Measurements from ENCODE around the gene TTR. TPM values are rescaled to one million over a fixed set of nuclear protein-coding genes. Genes with fewer than 3 reads are reported as not detected.

Gene TTR
- total and polyA plus RNA-seq, 2 experiments from 2014 or later, result not detected

- TF ChIP-seq JUNB (IDR thresholded peaks at IDR 0.05; ENCODE audit: unreplicated experiment) (no peak), ZNF331 (CRISPR knock-in tag; IDR thresholded peaks at IDR 0.05; ENCODE audit: low read depth) (0 out of 2 replicates have a peak, but pooled peaks have one; percentile 29)
- no peak overlapping the region for H3K27ac Mint-ChIP-seq
- peaks cover 11% of the 10 kb centered on the region; the same call in 1 of the 2 replicates for H3K9me2 ChIP-seq (ENCODE audit: insufficient read depth)
- H3K9me3 Mint-ChIP-seq, result no peaks in the 10 kb centered on the region
- ATAC-seq, result no peak
- H3F3A ChIP-seq (replicated peaks; ENCODE audit: low read depth), result no peaks in the 10 kb centered on the region
- H3K79me2 ChIP-seq (replicated peaks; ENCODE audit: insufficient read depth), result no peaks in the 10 kb centered on the region
- H3K36me3 Mint-ChIP-seq (ENCODE audit: low read depth), result no peaks in the 10 kb centered on the region
- H3K4me3 ChIP-seq, result no peak overlapping the region
- H3K4me3 Mint-ChIP-seq, result no peak overlapping the region
- no peaks in the 10 kb centered on the region for H3K36me3 ChIP-seq (ENCODE audit: insufficient read depth)
- no peaks in the 10 kb centered on the region for H3K27me3 ChIP-seq (ENCODE audit: insufficient read depth)
- H3K27me3 Mint-ChIP-seq (ENCODE audit: insufficient read depth, low read depth, poor library complexity), result peaks cover 1% of the 10 kb centered on the region
- no peaks in the 10 kb centered on the region for H3K4me1 ChIP-seq (ENCODE audit: insufficient read depth)
- H2AFZ ChIP-seq, result peak overlapping the region; percentile 28
- no peak overlapping the region for H3K27ac ChIP-seq (ENCODE audit: low read depth)
- no peak overlapping the region for H3K4me2 ChIP-seq
- H4K20me1 ChIP-seq (replicated peaks; ENCODE audit: insufficient read depth), result no peaks in the 10 kb centered on the region
- DNase-seq (ENCODE audit: low spot score), result no peak
- H3K4me1 Mint-ChIP-seq, result no peaks in the 10 kb centered on the region
Measured at GRCh38 chr18:31598021-31598805, 6.5 kb downstream of the TTR start.

DNA sequence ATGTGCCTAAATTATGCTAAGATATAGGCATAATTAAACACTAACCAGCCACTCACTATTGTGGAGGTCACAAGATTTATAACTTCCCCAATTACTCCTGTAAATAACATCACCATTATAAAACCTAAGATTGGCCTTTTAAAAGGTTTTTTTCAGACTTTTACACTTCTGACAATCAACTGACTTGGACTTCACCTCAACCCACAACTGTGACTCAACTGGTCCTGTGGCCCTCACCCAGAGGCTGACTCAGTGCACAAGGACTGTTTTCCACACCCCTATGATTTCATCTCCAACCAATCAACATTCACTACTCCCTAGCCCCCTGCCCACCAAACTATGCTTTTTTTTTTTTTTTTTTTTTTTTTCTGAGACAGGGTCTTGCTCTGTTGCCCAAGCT, 11.6 kb downstream of the TTR start:
- H4K20me1 ChIP-seq (replicated peaks; ENCODE audit: insufficient read depth), result no peaks in the 10 kb centered on the region
- H3K36me3 Mint-ChIP-seq (ENCODE audit: low read depth), result no peaks in the 10 kb centered on the region
- ATAC-seq, result no peak
- no peak for TF ChIP-seq ZNF114 (CRISPR knock-in tag; IDR thresholded peaks at IDR 0.05)
- no peak for TF ChIP-seq CREB1 (CRISPR knock-in tag; IDR thresholded peaks at IDR 0.05; ENCODE audit: low read depth)
- TF ChIP-seq REST (IDR thresholded peaks at IDR 0.05; ENCODE audit: unreplicated experiment), result no peak
- TF ChIP-seq, protein P1, sequence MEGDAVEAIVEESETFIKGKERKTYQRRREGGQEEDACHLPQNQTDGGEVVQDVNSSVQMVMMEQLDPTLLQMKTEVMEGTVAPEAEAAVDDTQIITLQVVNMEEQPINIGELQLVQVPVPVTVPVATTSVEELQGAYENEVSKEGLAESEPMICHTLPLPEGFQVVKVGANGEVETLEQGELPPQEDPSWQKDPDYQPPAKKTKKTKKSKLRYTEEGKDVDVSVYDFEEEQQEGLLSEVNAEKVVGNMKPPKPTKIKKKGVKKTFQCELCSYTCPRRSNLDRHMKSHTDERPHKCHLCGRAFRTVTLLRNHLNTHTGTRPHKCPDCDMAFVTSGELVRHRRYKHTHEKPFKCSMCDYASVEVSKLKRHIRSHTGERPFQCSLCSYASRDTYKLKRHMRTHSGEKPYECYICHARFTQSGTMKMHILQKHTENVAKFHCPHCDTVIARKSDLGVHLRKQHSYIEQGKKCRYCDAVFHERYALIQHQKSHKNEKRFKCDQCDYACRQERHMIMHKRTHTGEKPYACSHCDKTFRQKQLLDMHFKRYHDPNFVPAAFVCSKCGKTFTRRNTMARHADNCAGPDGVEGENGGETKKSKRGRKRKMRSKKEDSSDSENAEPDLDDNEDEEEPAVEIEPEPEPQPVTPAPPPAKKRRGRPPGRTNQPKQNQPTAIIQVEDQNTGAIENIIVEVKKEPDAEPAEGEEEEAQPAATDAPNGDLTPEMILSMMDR (conservative IDR thresholded peaks at IDR 0.05; ENCODE audit: low read depth in 2 of 2), result no peak
- TF ChIP-seq ZNF462 (CRISPR knock-in tag; IDR thresholded peaks at IDR 0.05), result no peak
- no peak for TF ChIP-seq STAT1 (IDR thresholded peaks at IDR 0.05; ENCODE audit: unreplicated experiment)
- TF ChIP-seq EZH2phosphoT487 (IDR thresholded peaks at IDR 0.05; ENCODE audit: unreplicated experiment), result no peak
- no peak for TF ChIP-seq JUNB (IDR thresholded peaks at IDR 0.05; ENCODE audit: unreplicated experiment)

More for the DNA sequence above, 11.6 kb downstream of the TTR start:
- DNase-seq (ENCODE audit: low spot score), result no peak
- H3K9me2 ChIP-seq (ENCODE audit: insufficient read depth), result peaks cover 7% of the 10 kb centered on the region; the same call in 1 of the 2 replicates
- no peak overlapping the region for H3K4me2 ChIP-seq
- no peaks in the 10 kb centered on the region for H3K9me3 Mint-ChIP-seq
- H3K4me1 Mint-ChIP-seq, result no peaks in the 10 kb centered on the region
- H3K27me3 ChIP-seq (ENCODE audit: insufficient read depth), result no peaks in the 10 kb centered on the region
- no peaks in the 10 kb centered on the region for H3K36me3 ChIP-seq (ENCODE audit: insufficient read depth)
- H3K4me3 Mint-ChIP-seq, result no peak overlapping the region
- H2AFZ ChIP-seq, result no peak overlapping the region
- no peak overlapping the region for H3K27ac ChIP-seq (ENCODE audit: low read depth)
- H3K4me3 ChIP-seq, result no peak overlapping the region
- no peaks in the 10 kb centered on the region for H3K4me1 ChIP-seq (ENCODE audit: insufficient read depth)
- no peaks in the 10 kb centered on the region for H3F3A ChIP-seq (replicated peaks; ENCODE audit: low read depth)
- no peaks in the 10 kb centered on the region for H3K79me2 ChIP-seq (replicated peaks; ENCODE audit: insufficient read depth)
- H3K27ac Mint-ChIP-seq, result no peak overlapping the region
- H3K27me3 Mint-ChIP-seq (ENCODE audit: insufficient read depth, low read depth, poor library complexity), result no peaks in the 10 kb centered on the region
